Suprapubic skin (tissue), 4 donors: Measurements from ENCODE around the gene TRMT13.

Experiments
- CTCF ChIP-seq, 2 donors: fragments of 200-600 bp in 1 of 2; fragments of 450-650 bp in 1 of 2; sonication (generic) in 1 of 2; IDR thresholded peaks; one replicate each; pipeline ENCODE4 v1.5.1; 2016 to 2019; ENCODE audit warnings: antibody characterized with exemption in 2 of 2, mild to moderate bottlenecking in 1 of 2, moderate library complexity in 1 of 2
- POLR2A ChIP-seq, 2 donors: fragments of 450-650 bp; IDR thresholded peaks; one replicate each; pipeline ENCODE4 v1.6.1; 2017; ENCODE audit warnings: antibody characterized with exemption in 2 of 2, mild to moderate bottlenecking in 2 of 2, moderate library complexity in 2 of 2
- POLR2AphosphoS5 ChIP-seq, 3 donors: sonication (generic); formaldehyde crosslinking; IDR thresholded peaks; one replicate each; pipeline ENCODE4 v1.6.1; 2017; ENCODE audit warnings: antibody characterized with exemption in 3 of 3

GRCh38 chr1:100131623-100132022 is 1.3 kb upstream of the TRMT13 start:
- TF ChIP-seq CTCF (IDR thresholded peaks at IDR 0.05) (no peak), POLR2A (IDR thresholded peaks at IDR 0.05) (no peak), POLR2AphosphoS5 (IDR thresholded peaks at IDR 0.05) (no peak)
